Measurements from ENCODE around the gene ASB16.
"Not testable (repeated sequence)": the region's sequence is repeated elsewhere in the genome, so short reads cannot be mapped to it uniquely, and the experiment has no call there.

Gene ASB16

GRCh38 chr17:44170499-44171201, at the start of gene ASB16:
Gene ASB16 (plus strand): TSS chr17:44170704. CDS start chr17:44170790, 86 bp downstream.
- DNase-seq = peak; percentile 58

GRCh38 chr17:44120851-44121605, 49.5 kb upstream of the ASB16 start:
- peak; percentile 82 for DNase-seq

GRCh38 chr17:44121997-44122815, 48.3 kb upstream of the ASB16 start:
- peak; percentile 44 for DNase-seq

- DNase-seq = peak; percentile 32
These were observed 47.6 kb upstream of the ASB16 start for GRCh38 chr17:44122816-44123355.

- peak; percentile 98 for DNase-seq
These were observed 47.0 kb upstream of the ASB16 start, which contains the start of gene HDAC5 for GRCh38 chr17:44123356-44124117. Gene HDAC5 (minus strand): TSS chr17:44123641. CDS start chr17:44117515, 6,126 bp downstream.

- no peak for DNase-seq
These were observed 46.4 kb upstream of the ASB16 start for GRCh38 chr17:44124118-44124438.

GRCh38 chr17:44128383-44128782, 42.1 kb upstream of the ASB16 start:
- no peak for DNase-seq

- no peak for DNase-seq
These were observed 39.7 kb upstream of the ASB16 start for GRCh38 chr17:44130693-44131349.

GRCh38 chr17:44131372-44131771, 39.1 kb upstream of the ASB16 start:
- DNase-seq = not testable (repeated sequence)

- DNase-seq = no peak
These were observed 38.2 kb upstream of the ASB16 start for GRCh38 chr17:44132275-44132821.

- DNase-seq = no peak
These were observed 36.5 kb upstream of the ASB16 start for GRCh38 chr17:44133918-44134476.

GRCh38 chr17:44134752-44135568, 35.5 kb upstream of the ASB16 start:
- DNase-seq = no peak

GRCh38 chr17:44137891-44138709, 32.4 kb upstream of the ASB16 start:
- DNase-seq = peak; percentile 79

GRCh38 chr17:44143921-44144320, 26.6 kb upstream of the ASB16 start:
- not testable (repeated sequence) for DNase-seq

- no peak for DNase-seq
These were observed 25.4 kb upstream of the ASB16 start for GRCh38 chr17:44144966-44145739.

- DNase-seq = no peak
These were observed 23.8 kb upstream of the ASB16 start for GRCh38 chr17:44146375-44147346.

GRCh38 chr17:44147812-44148211, 22.7 kb upstream of the ASB16 start:
- no peak for DNase-seq
